Measurements from ENCODE around the gene CD7. TPM values are rescaled to one million over a fixed set of nuclear protein-coding genes. Genes with fewer than 3 reads are reported as not detected.

Gene CD7
- total and polyA plus RNA-seq, 2 donors from 2014 or later: 1.0 to 9.2 TPM

GRCh38 chr17:82287013-82287867 is 30.2 kb downstream of the CD7 start:
- intact Hi-C loops (cut with DNase I): no loop called here
- H3K27me3 ChIP-seq (ENCODE audit: control insufficient read depth, insufficient read depth, low read length): no peaks in the 10 kb centered on the region
- FAIRE-seq (no peak), DNase-seq (no peak)
- no peaks in the 10 kb centered on the region for H3K36me3 ChIP-seq (ENCODE audit: control insufficient read depth in 2 of 3, insufficient read depth in 3 of 3, low read length in 3 of 3)
- H3K9me3 ChIP-seq (ENCODE audit: control insufficient read depth in 2 of 3, insufficient read depth in 1 of 3, low read length in 3 of 3): no peaks in the 10 kb centered on the region
- no peak overlapping the region for H3K9ac ChIP-seq (ENCODE audit: low read length in 3 of 3)
- peaks cover 0 to 30% (median 28%) of the 10 kb centered on the region in 3 donors for H3K4me1 ChIP-seq (ENCODE audit: control insufficient read depth in 2 of 3, insufficient read depth in 2 of 3, low read depth in 1 of 3, low read length in 3 of 3)
- H3K27ac ChIP-seq (ENCODE audit: low read depth in 2 of 2, low read length in 2 of 2): peak overlapping the region; percentile 88 to 91
- no peak overlapping the region for H3K4me3 ChIP-seq (ENCODE audit: low read length in 3 of 3)
- no peak for TF ChIP-seq CTCF (IDR thresholded peaks at IDR 0.05; ENCODE audit: borderline replicate concordance, extremely low read depth, insufficient read depth)

- Histone ChIP-seq H3K36me3 (ENCODE audit: control insufficient read depth in 2 of 3, insufficient read depth in 3 of 3, low read length in 3 of 3) (no peaks in the 10 kb centered on the region), H3K4me3 (ENCODE audit: low read length in 3 of 3) (no peak overlapping the region), H3K9ac (ENCODE audit: low read length in 3 of 3) (no peak overlapping the region), H3K27ac (ENCODE audit: low read depth in 2 of 2, low read length in 2 of 2) (no peak overlapping the region), H3K4me1 (ENCODE audit: control insufficient read depth in 2 of 3, insufficient read depth in 2 of 3, low read depth in 1 of 3, low read length in 3 of 3) (peaks cover 0 to 36% (median 35%) of the 10 kb centered on the region in 3 donors), H3K9me3 (ENCODE audit: control insufficient read depth in 2 of 3, insufficient read depth in 1 of 3, low read length in 3 of 3) (no peaks in the 10 kb centered on the region), H3K27me3 (ENCODE audit: control insufficient read depth, insufficient read depth, low read length) (no peaks in the 10 kb centered on the region)
- no peak for FAIRE-seq
- DNase-seq: peak in 2 of 5 donors; percentile 39 to 63
- intact Hi-C loops (cut with DNase I): no loop called here
- TF ChIP-seq CTCF (IDR thresholded peaks at IDR 0.05; ENCODE audit: borderline replicate concordance, extremely low read depth, insufficient read depth): no peak
Measured at GRCh38 chr17:82285141-82285540, 32.3 kb downstream of the CD7 start.

GRCh38 chr17:82283208-82283749 is 34.1 kb downstream of the CD7 start:
- no peak for TF ChIP-seq CTCF (IDR thresholded peaks at IDR 0.05; ENCODE audit: borderline replicate concordance, extremely low read depth, insufficient read depth)
- Histone ChIP-seq H3K4me3 (ENCODE audit: low read length in 3 of 3) (no peak overlapping the region), H3K27me3 (ENCODE audit: control insufficient read depth, insufficient read depth, low read length) (no peaks in the 10 kb centered on the region), H3K27ac (ENCODE audit: low read depth in 2 of 2, low read length in 2 of 2) (no peak overlapping the region), H3K9me3 (ENCODE audit: control insufficient read depth in 2 of 3, insufficient read depth in 1 of 3, low read length in 3 of 3) (no peaks in the 10 kb centered on the region), H3K4me1 (ENCODE audit: control insufficient read depth in 2 of 3, insufficient read depth in 2 of 3, low read depth in 1 of 3, low read length in 3 of 3) (peaks cover 0 to 27% (median 25%) of the 10 kb centered on the region in 3 donors), H3K9ac (ENCODE audit: low read length in 3 of 3) (peak overlapping the region in 1 of 3 donors; percentile 7), H3K36me3 (ENCODE audit: control insufficient read depth in 2 of 3, insufficient read depth in 3 of 3, low read length in 3 of 3) (no peaks in the 10 kb centered on the region)
- FAIRE-seq (no peak), DNase-seq (peak in 3 of 5 donors; percentile 47 to 80 (median 72))
- intact Hi-C loops (cut with DNase I): no loop called here
